Measurements from ENCODE around the gene PLAC8. TPM values are rescaled to one million over a fixed set of nuclear protein-coding genes. Genes with fewer than 3 reads are reported as not detected.
"Not testable (repeated sequence)": the region's sequence is repeated elsewhere in the genome, so short reads cannot be mapped to it uniquely, and the experiment has no call there.

The PLAC8 gene
- total RNA-seq, 1 donor from 2014 or later, result not detected

DNA sequence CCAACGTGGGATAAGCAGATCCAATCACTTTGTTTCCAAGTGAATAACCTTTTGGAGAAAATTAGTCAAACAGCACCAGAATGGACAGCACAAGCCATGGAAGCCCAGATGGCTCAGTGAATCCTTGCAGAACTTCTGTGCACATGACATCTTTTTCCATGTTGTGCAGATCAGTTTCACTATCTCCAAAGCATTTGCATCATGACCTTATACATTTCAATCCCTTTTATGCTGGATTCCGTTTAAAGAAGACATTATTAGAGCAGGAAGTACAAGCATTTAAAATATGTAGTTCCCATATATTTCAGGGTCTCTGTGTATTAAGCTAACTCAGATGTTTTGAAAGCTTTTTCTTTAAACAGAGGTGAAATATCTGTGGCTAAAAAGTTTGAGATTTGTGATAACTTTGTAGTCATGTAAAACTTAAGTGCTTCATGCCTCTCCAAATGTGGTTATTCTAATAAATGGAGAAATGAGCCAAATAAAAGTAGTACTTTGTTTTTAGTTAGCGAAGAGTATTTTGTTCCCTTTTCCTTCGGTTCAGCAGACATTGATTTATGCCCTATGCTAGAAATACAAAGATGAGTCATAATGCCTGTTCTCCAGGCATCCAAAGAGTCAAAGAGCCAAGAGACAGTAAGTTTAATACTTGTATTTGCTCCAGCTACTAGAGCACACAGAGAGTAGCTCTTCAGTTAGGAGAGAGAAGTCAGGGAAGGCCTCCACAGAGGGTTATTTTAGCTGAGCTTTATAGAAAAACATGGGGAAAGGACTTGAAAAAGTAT lies 39.0 kb downstream of the PLAC8 start:
- Histone ChIP-seq H3K36me3 (peaks cover 0 to 15% of the 10 kb centered on the region in 2 donors), H3K27me3 (no peaks in the 10 kb centered on the region), H3K9me3 (no peaks in the 10 kb centered on the region), H3K4me1 (peaks cover 24% of the 10 kb centered on the region), H3K27ac (peak overlapping the region; percentile 64), H3K4me3 (no peak overlapping the region)
- TF ChIP-seq, protein P1, sequence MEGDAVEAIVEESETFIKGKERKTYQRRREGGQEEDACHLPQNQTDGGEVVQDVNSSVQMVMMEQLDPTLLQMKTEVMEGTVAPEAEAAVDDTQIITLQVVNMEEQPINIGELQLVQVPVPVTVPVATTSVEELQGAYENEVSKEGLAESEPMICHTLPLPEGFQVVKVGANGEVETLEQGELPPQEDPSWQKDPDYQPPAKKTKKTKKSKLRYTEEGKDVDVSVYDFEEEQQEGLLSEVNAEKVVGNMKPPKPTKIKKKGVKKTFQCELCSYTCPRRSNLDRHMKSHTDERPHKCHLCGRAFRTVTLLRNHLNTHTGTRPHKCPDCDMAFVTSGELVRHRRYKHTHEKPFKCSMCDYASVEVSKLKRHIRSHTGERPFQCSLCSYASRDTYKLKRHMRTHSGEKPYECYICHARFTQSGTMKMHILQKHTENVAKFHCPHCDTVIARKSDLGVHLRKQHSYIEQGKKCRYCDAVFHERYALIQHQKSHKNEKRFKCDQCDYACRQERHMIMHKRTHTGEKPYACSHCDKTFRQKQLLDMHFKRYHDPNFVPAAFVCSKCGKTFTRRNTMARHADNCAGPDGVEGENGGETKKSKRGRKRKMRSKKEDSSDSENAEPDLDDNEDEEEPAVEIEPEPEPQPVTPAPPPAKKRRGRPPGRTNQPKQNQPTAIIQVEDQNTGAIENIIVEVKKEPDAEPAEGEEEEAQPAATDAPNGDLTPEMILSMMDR (IDR thresholded peaks at IDR 0.05), result no peak
- TF ChIP-seq POLR2AphosphoS5 (IDR thresholded peaks at IDR 0.05; ENCODE audit: insufficient read depth in 1 of 2, low read depth in 1 of 2), result peak; percentile 30 to 69
- no peak for TF ChIP-seq POLR2A (IDR thresholded peaks at IDR 0.05)
- intact Hi-C loops (cut with DNase I), result no loop called here
- no peak for DNase-seq (ENCODE audit: extremely low spot score in 2 of 2)

DNA sequence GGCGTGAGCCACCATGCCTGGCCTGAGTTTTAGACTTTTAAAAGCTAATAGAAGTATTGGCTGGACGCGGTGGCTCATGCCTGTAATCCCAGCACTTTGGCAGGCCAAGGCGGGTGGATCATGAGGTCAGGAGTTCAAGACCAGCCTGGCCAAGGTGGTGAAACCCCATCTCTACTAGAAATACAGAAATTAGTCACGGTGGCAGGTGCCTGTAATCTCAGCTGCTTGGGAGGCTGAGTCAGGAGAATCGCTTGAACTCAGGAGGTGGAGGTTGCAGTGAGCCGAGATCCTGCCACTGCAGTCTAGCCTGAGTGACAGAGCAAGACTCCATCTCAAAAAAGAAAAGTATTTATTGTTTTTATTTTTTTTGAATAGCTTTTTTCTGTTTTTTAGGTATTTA lies 39.7 kb downstream of the PLAC8 start:
- H3K9me3 ChIP-seq; intact Hi-C loops (cut with DNase I); H3K27me3 ChIP-seq; H3K4me3 ChIP-seq; DNase-seq (ENCODE audit: extremely low spot score in 2 of 2): not testable (repeated sequence)
- peaks cover 24% of the 10 kb centered on the region for H3K4me1 ChIP-seq
- H3K36me3 ChIP-seq, result peaks cover 0 to 20% of the 10 kb centered on the region in 2 donors
- H3K27ac ChIP-seq, result peak overlapping the region; percentile 64

DNA sequence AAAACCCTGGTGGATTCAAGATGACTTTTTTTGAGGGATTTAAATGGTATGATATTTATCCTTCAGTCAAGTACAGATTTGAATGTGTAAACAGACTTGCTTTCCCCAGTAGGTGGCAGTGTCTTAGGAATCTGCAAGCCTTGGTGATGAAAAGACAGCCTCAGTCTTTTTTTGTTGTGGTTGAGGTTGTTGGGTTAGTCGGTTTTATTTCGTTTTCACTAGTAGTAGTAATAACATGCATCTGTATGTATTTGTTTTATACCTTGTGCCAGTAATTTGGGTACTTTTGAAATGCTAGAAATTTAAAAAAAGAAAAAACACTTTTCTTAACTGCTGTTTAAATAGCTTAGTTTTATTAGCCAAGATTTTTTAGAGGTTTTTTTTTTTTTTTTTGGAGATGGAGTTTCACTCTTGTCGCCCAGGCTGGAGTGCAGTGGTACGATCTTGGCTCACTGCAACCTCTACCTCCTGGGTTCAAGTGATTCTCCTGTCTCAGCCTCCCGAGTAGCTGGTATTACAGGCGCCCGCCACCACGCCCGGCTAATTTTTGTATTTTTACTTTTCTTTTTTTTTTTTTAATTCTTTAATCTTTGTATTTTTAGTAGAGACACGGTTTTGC lies 40.3 kb downstream of the PLAC8 start:
- H3K9me3 ChIP-seq, result no peaks in the 10 kb centered on the region
- DNase-seq (ENCODE audit: extremely low spot score in 2 of 2), result no peak
- H3K36me3 ChIP-seq, result peaks cover 0 to 26% of the 10 kb centered on the region in 2 donors
- intact Hi-C loops (cut with DNase I), result no loop called here
- TF ChIP-seq POLR2A (IDR thresholded peaks at IDR 0.05), result no peak
- TF ChIP-seq POLR2AphosphoS5 (IDR thresholded peaks at IDR 0.05; ENCODE audit: insufficient read depth in 1 of 2, low read depth in 1 of 2), result peak in 1 of 2 donors; percentile 18
- TF ChIP-seq, protein P1 (IDR thresholded peaks at IDR 0.05), result peak; percentile 41 to 54 (median 52)
- H3K27me3 ChIP-seq, result no peaks in the 10 kb centered on the region
- H3K4me3 ChIP-seq, result no peak overlapping the region
- H3K4me1 ChIP-seq, result peaks cover 24% of the 10 kb centered on the region
- H3K27ac ChIP-seq, result peak overlapping the region; percentile 64

DNA sequence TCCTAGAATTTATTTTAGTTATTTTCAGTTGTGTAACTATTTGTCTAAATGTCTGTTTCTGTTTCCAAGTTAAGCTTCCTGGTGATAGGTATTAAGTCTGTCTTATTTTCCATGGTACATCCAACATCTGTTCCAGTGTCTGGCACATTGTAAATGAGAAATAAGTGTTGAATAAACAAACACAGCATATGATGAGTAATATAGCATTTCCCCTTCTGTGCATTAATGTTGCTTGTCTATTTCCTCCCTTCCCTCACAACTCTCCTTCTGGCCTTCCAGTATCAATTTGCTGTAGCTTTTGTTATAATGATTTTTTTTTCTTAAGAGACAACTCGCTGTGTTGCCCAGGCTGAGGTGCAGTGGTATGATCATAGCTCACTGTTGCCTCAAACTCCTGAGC lies 43.4 kb downstream of the PLAC8 start:
- H3K9me3 ChIP-seq, result no peaks in the 10 kb centered on the region
- no peak for DNase-seq (ENCODE audit: extremely low spot score in 2 of 2)
- intact Hi-C loops (cut with DNase I), result no loop called here
- no peak overlapping the region for H3K27ac ChIP-seq
- no peaks in the 10 kb centered on the region for H3K27me3 ChIP-seq
- H3K36me3 ChIP-seq, result peaks cover 0 to 50% of the 10 kb centered on the region in 2 donors
- no peak overlapping the region for H3K4me3 ChIP-seq
- H3K4me1 ChIP-seq, result peaks cover 21% of the 10 kb centered on the region
- no peak for TF ChIP-seq POLR2A (IDR thresholded peaks at IDR 0.05)
- TF ChIP-seq, protein P1 (IDR thresholded peaks at IDR 0.05), result no peak
- no peak for TF ChIP-seq POLR2AphosphoS5 (IDR thresholded peaks at IDR 0.05; ENCODE audit: insufficient read depth in 1 of 2, low read depth in 1 of 2)

DNA sequence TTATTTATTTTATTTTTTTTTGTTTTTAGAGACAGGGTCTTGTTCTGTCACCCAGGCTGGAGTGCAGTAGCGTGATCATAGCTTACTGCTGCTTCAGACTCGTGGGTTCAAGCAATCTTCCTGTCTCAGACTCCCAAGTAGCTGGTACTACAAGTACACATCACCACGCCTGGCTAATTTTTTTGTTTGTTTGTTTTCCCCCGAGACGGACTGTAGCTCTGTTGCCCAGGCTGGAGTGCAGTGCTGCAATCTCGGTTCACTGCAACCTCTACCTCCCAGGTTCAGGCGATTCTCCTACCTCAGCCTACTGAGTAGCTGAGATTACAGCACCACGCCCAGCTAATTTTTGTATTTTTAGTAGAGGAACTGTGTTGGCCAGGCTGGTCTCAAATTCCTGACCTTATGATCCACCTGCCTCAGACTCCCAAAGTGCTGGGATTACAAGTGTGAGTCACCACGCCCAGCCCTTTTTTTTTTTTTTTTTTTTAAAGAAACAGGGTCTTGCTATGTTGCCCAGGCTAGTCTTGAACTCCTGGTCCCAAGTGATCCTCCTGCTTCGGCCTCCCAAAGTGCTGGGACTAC lies 47.4 kb downstream of the PLAC8 start:
- Histone ChIP-seq H3K27ac (no peak overlapping the region), H3K36me3 (peaks cover 0 to 68% of the 10 kb centered on the region in 2 donors)
- no peak for DNase-seq (ENCODE audit: extremely low spot score in 2 of 2)

More for the DNA sequence above, 47.4 kb downstream of the PLAC8 start:
- no peaks in the 10 kb centered on the region for H3K9me3 ChIP-seq
- no peak overlapping the region for H3K4me3 ChIP-seq
- intact Hi-C loops (cut with DNase I), result no loop called here
- H3K27me3 ChIP-seq, result no peaks in the 10 kb centered on the region
- no peak for TF ChIP-seq POLR2AphosphoS5 (IDR thresholded peaks at IDR 0.05; ENCODE audit: insufficient read depth in 1 of 2, low read depth in 1 of 2)
- TF ChIP-seq POLR2A (IDR thresholded peaks at IDR 0.05), result no peak
- TF ChIP-seq, protein P1 (IDR thresholded peaks at IDR 0.05), result no peak
- H3K4me1 ChIP-seq, result no peaks in the 10 kb centered on the region
